ENCODE results near the gene SIAH1. TPM values are rescaled to one million over a fixed set of nuclear protein-coding genes. Genes with fewer than 3 reads are reported as not detected.

SIAH1 gene
- total and polyA plus RNA-seq, 9 of the 15 experiments (the other 6 are each of a cell fraction or from before 2014, with no cell fraction given), result 4.1 to 14.3 (median 12.5) TPM

- TF ChIP-seq PURB (CRISPR knock-in tag; IDR thresholded peaks at IDR 0.05; ENCODE audit: low read depth) (no peak), CUX1 (CRISPR knock-in tag; IDR thresholded peaks at IDR 0.05) (no peak), ESRRB (CRISPR knock-in tag; IDR thresholded peaks at IDR 0.05; ENCODE audit: borderline replicate concordance) (no peak), ZNF184 (CRISPR knock-in tag; IDR thresholded peaks at IDR 0.05) (no peak), BCL6 (CRISPR knock-in tag; IDR thresholded peaks at IDR 0.05) (no peak), HMG20A (CRISPR knock-in tag; conservative IDR thresholded peaks at IDR 0.05) (no peak), THAP7 (CRISPR knock-in tag; IDR thresholded peaks at IDR 0.05) (no peak), MYNN (IDR thresholded peaks at IDR 0.05) (no peak; the same call in 1 of the 2 replicates), MYNN (CRISPR knock-in tag; IDR thresholded peaks at IDR 0.05) (no peak), KAT2B (IDR thresholded peaks at IDR 0.05; ENCODE audit: low read depth, low read length) (no peak), SIN3B (IDR thresholded peaks at IDR 0.05; ENCODE audit: low read depth) (no peak), PPARD (CRISPR knock-in tag; IDR thresholded peaks at IDR 0.05) (no peak), NUFIP1 (IDR thresholded peaks at IDR 0.05; ENCODE audit: partially characterized antibody) (no peak), IFI16 (CRISPR knock-in tag; IDR thresholded peaks at IDR 0.05) (no peak), FOXO4 (CRISPR knock-in tag; IDR thresholded peaks at IDR 0.05) (no peak), ADNP (tag; IDR thresholded peaks at IDR 0.05) (no peak), IRF9 (tag; IDR thresholded peaks at IDR 0.05) (no peak), MEF2A (IDR thresholded peaks at IDR 0.05; ENCODE audit: control insufficient read depth, low read depth, low read length) (no peak), CREB1 (IDR thresholded peaks at IDR 0.05) (no peak), CREB1 (CRISPR knock-in tag; IDR thresholded peaks at IDR 0.05) (peak; percentile 51; the same call in 1 of the 2 replicates), TAF15 (IDR thresholded peaks at IDR 0.05; ENCODE audit: low read depth, low read length) (no peak), HCFC1 (IDR thresholded peaks at IDR 0.05; ENCODE audit: low read depth, low read length) (no peak), ZNF239 (CRISPR knock-in tag; IDR thresholded peaks at IDR 0.05) (no peak), HNRNPUL1 (IDR thresholded peaks at IDR 0.05; ENCODE audit: low read length) (no peak)
Observed at GRCh38 chr16:48365601-48366164, 19.5 kb downstream of the SIAH1 start (continued).

Data from K562 (cell line).